Neuronal stem cell (in vitro differentiated cells): ENCODE data around the gene SNRPB.

Experiments used
- DNase-seq: peaks from one replicate; pipeline ENCODE4 v3.0.0-alpha.2; 2013; ENCODE audit warnings: low spot score
- H2AFZ ChIP-seq: one replicate; pipeline ENCODE4 v1.6.1; 2013; ENCODE audit warnings: mild to moderate bottlenecking, low read length, inconsistent platforms
- H2AK5ac ChIP-seq: 2 replicates; pipeline ENCODE4 v1.6.1; 2013; ENCODE audit warnings: low read depth, mild to moderate bottlenecking, inconsistent platforms, low read length, moderate library complexity, mixed read lengths
- H2BK120ac ChIP-seq: 2 replicates; pipeline ENCODE4 v1.6.1; 2013; ENCODE audit warnings: low read depth, mild to moderate bottlenecking, inconsistent platforms, low read length, moderate library complexity, mixed read lengths
- H2BK12ac ChIP-seq: one replicate; pipeline ENCODE4 v1.6.1; 2013; ENCODE audit warnings: low read length, inconsistent platforms
- H2BK15ac ChIP-seq: 2 replicates; pipeline ENCODE4 v1.6.1; 2013; ENCODE audit warnings: mild to moderate bottlenecking, low read length, inconsistent platforms, mixed read lengths
- H2BK5ac ChIP-seq: one replicate; pipeline ENCODE4 v1.6.1; 2013; ENCODE audit warnings: inconsistent platforms, mild to moderate bottlenecking, low read length, moderate library complexity
- H3K14ac ChIP-seq: one replicate; pipeline ENCODE4 v1.6.1; 2013; ENCODE audit warnings: low read length, inconsistent platforms
- H3K18ac ChIP-seq: 2 replicates; pipeline ENCODE4 v1.6.1; 2013; ENCODE audit warnings: low read length, inconsistent platforms
- H3K23ac ChIP-seq: 2 replicates; pipeline ENCODE4 v1.6.1; 2013; ENCODE audit warnings: low read depth, mild to moderate bottlenecking, mixed read lengths, low read length, inconsistent platforms; ENCODE audit not compliant: poor library complexity
- H3K27ac ChIP-seq: replicated peaks from 3 replicates; pipeline ENCODE4 v1.5.1; 2013; ENCODE audit warnings: low read length, inconsistent platforms
- H3K27me3 ChIP-seq, 3 experiments: 2 replicates each; pipeline ENCODE4 v1.6.1; 2013; ENCODE audit warnings: low read length in 3 of 3, mild to moderate bottlenecking in 2 of 3, inconsistent platforms in 1 of 3, low read depth in 1 of 3, mixed read lengths in 1 of 3, moderate library complexity in 1 of 3; ENCODE audit not compliant: control insufficient read depth in 3 of 3, insufficient read depth in 3 of 3
- H3K36me3 ChIP-seq, 2 donors: replicated peaks in 1 of 2; 2 replicates each; pipeline ENCODE4 v1.6.1; 2013; ENCODE audit warnings: low read length in 2 of 2; ENCODE audit not compliant: control insufficient read depth in 2 of 2, insufficient read depth in 2 of 2
- H3K4ac ChIP-seq: 2 replicates; pipeline ENCODE4 v1.6.1; 2013; ENCODE audit warnings: inconsistent platforms, mild to moderate bottlenecking, low read length, moderate library complexity
- H3K4me1 ChIP-seq, 2 donors: 1 replicate in 1 of 2; 2 replicates in 1 of 2; pipeline ENCODE4 v1.6.1; 2013; ENCODE audit warnings: low read length in 2 of 2, low read depth in 1 of 2; ENCODE audit not compliant: control insufficient read depth in 2 of 2, insufficient read depth in 1 of 2
- H3K4me2 ChIP-seq: one replicate; pipeline ENCODE4 v1.6.1; 2013; ENCODE audit warnings: mild to moderate bottlenecking, low read length, inconsistent platforms; ENCODE audit not compliant: insufficient read depth, poor library complexity, severe bottlenecking
- H3K4me3 ChIP-seq, 2 donors: 2 replicates each; pipeline ENCODE4 v1.5.1; 2013; ENCODE audit warnings: low read length in 2 of 2, mild to moderate bottlenecking in 2 of 2, inconsistent platforms in 1 of 2, moderate library complexity in 1 of 2
- H3K79me1 ChIP-seq: one replicate; pipeline ENCODE4 v1.6.1; 2013; ENCODE audit warnings: low read depth, mild to moderate bottlenecking, inconsistent platforms, low read length, moderate library complexity
- H3K9ac ChIP-seq: one replicate; pipeline ENCODE4 v1.6.1; 2013; ENCODE audit warnings: mild to moderate bottlenecking, low read depth, low read length, inconsistent platforms; ENCODE audit not compliant: poor library complexity
- H3K9me3 ChIP-seq, 2 donors: replicated peaks in 1 of 2; 2 replicates each; pipeline versions ENCODE3 to v1.6.1; 2013; ENCODE audit warnings: low read length in 2 of 2, mild to moderate bottlenecking in 2 of 2, inconsistent platforms in 1 of 2, low read depth in 1 of 2, mixed read lengths in 1 of 2, moderate library complexity in 1 of 2; ENCODE audit not compliant: control insufficient read depth in 2 of 2, insufficient read depth in 1 of 2
- H4K8ac ChIP-seq: one replicate; pipeline ENCODE4 v1.6.1; 2013; ENCODE audit warnings: low read depth, mild to moderate bottlenecking, inconsistent platforms, low read length, moderate library complexity
- H4K91ac ChIP-seq: one replicate; pipeline ENCODE4 v1.6.1; 2013; ENCODE audit warnings: low read length, low read depth, mild to moderate bottlenecking, inconsistent platforms; ENCODE audit not compliant: poor library complexity
- WGBS, 2 donors: extraction: QIAGEN DNeasy Blood & Tissue Kit; methylation state at CpG; one replicate each; pipeline ENCODE4 v1.1.7; 2013; ENCODE audit warnings: missing lambda C conversion rate in 2 of 2, mixed read lengths in 1 of 2; ENCODE audit not compliant: insufficient read length in 2 of 2, insufficient replicate concordance in 1 of 2; ENCODE audit errors: extremely low coverage in 2 of 2; 5-methylcytosine and 5-hydroxymethylcytosine counted together

SNRPB gene

DNA sequence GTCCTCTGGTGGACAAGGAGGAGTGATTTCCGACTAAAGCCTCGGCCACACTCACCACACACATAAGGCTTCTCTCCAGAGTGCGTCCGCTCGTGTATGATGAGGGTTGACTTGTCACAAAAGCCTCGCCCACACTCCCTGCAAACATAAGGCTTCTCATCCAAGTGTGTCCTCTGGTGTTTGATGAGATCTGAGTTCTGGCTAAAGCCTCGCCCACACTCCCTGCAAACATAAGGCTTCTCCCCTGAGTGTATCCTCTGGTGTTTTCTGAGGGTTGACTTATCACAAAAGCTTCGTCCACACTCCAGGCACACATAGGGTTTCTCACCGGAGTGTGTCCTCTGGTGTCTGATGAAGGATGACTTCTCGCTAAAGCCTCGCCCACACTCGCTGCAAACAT is 12.9 kb upstream of the SNRPB start:
- Histone ChIP-seq H3K27me3 (no peaks in the 10 kb centered on the region), H3K14ac (no peak overlapping the region), H3K9me3 (peaks cover 0 to 2% of the 10 kb centered on the region in 2 donors), H3K23ac (no peak overlapping the region), H2BK12ac (no peak overlapping the region), H4K91ac (no peak overlapping the region), H2BK5ac (no peak overlapping the region), H3K18ac (no peak overlapping the region), H3K79me1 (no peaks in the 10 kb centered on the region), H3K4ac (no peak overlapping the region), H3K9ac (no peak overlapping the region), H3K4me3 (no peak overlapping the region), H2BK120ac (no peak overlapping the region), H2BK15ac (no peak overlapping the region), H3K36me3 (peaks cover 19 to 74% of the 10 kb centered on the region in 2 donors), H2AK5ac (no peak overlapping the region), H3K27ac (no peak overlapping the region), H3K4me1 (no peaks in the 10 kb centered on the region), H2AFZ (no peak overlapping the region), H4K8ac (no peak overlapping the region), H3K4me2 (no peak overlapping the region)
- no peak for DNase-seq
- no CpG with 5 or more reads among the region's 12 CpGs for WGBS, 2 donors

- H3K9ac ChIP-seq, result no peak overlapping the region
- H3K27me3 ChIP-seq, result no peaks in the 10 kb centered on the region
- H3K4ac ChIP-seq, result no peak overlapping the region
- H2BK15ac ChIP-seq, result no peak overlapping the region
- H3K9me3 ChIP-seq, result no peaks in the 10 kb centered on the region
- no peak overlapping the region for H3K14ac ChIP-seq
- H3K27ac ChIP-seq, result no peak overlapping the region
- H2BK12ac ChIP-seq, result no peak overlapping the region
- H3K36me3 ChIP-seq, result peaks cover 14 to 45% of the 10 kb centered on the region in 2 donors
- H4K91ac ChIP-seq, result no peak overlapping the region
- no peak for DNase-seq
- H3K79me1 ChIP-seq, result no peaks in the 10 kb centered on the region
- no peak overlapping the region for H3K4me2 ChIP-seq
- H3K18ac ChIP-seq, result no peak overlapping the region
- no peaks in the 10 kb centered on the region for H3K4me1 ChIP-seq
- no CpG with 5 or more reads among the region's 2 CpGs for WGBS, 2 donors
- no peak overlapping the region for H2BK5ac ChIP-seq
- no peak overlapping the region for H2AK5ac ChIP-seq
- no peak overlapping the region for H3K4me3 ChIP-seq
- no peak overlapping the region for H2BK120ac ChIP-seq
- H2AFZ ChIP-seq, result no peak overlapping the region
- no peak overlapping the region for H3K23ac ChIP-seq
- H4K8ac ChIP-seq, result no peak overlapping the region
Measured at GRCh38 chr20:2480381-2480780, 9.8 kb upstream of the SNRPB start.

DNA sequence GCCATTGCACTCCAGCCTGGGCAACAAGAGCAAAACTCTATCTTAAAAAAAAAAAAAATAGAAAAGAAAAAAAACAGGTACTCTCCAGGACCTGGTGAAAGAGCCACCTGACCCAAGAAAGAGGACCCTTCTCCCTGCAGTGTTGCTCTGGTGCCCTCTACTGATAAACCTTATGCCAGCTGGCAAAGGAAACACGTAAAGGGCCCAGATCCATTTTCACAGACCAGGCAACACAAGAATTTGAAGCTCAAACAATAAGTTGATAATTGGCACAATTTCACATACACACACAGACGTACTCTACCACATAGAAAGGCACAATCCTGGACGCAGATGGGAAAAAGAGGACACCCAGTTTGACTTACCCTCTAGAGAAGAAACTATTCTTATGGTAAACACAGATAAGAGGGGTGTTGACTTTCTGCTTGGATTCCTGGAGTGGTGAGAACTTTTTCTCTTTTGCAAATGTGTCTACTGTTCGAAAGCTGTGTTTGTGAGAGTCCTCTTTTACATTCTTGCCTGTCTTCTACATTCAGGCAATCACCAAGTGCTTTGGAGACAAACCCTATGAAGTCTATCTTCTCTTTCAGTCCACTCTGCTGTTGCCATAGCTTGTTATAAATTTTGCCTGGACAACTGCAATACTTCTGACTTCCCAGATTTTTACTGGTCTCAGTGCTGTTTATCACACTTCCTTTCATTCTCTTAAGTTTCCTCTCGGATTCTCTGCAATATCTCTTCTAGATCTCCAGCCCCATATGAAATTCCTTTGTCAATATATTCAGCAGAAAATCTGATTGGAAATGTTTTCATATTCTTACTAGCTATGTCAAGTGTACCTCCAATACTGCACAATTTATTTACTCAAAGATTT is 6.4 kb upstream of the SNRPB start:
- Histone ChIP-seq H2AK5ac (no peak overlapping the region), H3K27ac (no peak overlapping the region), H2BK120ac (no peak overlapping the region), H3K4me2 (no peak overlapping the region), H3K18ac (no peak overlapping the region), H2BK12ac (no peak overlapping the region), H2AFZ (no peak overlapping the region), H3K4ac (no peak overlapping the region), H3K4me1 (no peaks in the 10 kb centered on the region), H4K8ac (no peak overlapping the region), H3K9me3 (no peaks in the 10 kb centered on the region), H3K36me3 (peaks cover 0 to 11% of the 10 kb centered on the region in 2 donors), H3K79me1 (no peaks in the 10 kb centered on the region), H3K9ac (no peak overlapping the region), H3K4me3 (no peak overlapping the region), H2BK5ac (no peak overlapping the region), H3K27me3 (no peaks in the 10 kb centered on the region), H2BK15ac (no peak overlapping the region), H4K91ac (no peak overlapping the region), H3K14ac (no peak overlapping the region), H3K23ac (no peak overlapping the region)
- WGBS, 2 donors, result no CpG with 5 or more reads among the region's 5 CpGs
- DNase-seq, result no peak

GRCh38 chr20:2475850-2476741 is 5.5 kb upstream of the SNRPB start:
- H3K36me3 ChIP-seq, result peaks cover 0 to 6% of the 10 kb centered on the region in 2 donors
- H2BK15ac ChIP-seq, result no peak overlapping the region
- H3K23ac ChIP-seq, result no peak overlapping the region
- no peak overlapping the region for H4K8ac ChIP-seq
- H3K14ac ChIP-seq, result no peak overlapping the region
- no peak overlapping the region for H3K4ac ChIP-seq
- H2AFZ ChIP-seq, result no peak overlapping the region
- no peak overlapping the region for H3K18ac ChIP-seq
- H2AK5ac ChIP-seq, result no peak overlapping the region
- no peak overlapping the region for H2BK12ac ChIP-seq
- H4K91ac ChIP-seq, result no peak overlapping the region
- H3K27ac ChIP-seq, result no peak overlapping the region
- H3K4me3 ChIP-seq, result no peak overlapping the region
- H2BK5ac ChIP-seq, result no peak overlapping the region
- H3K9ac ChIP-seq, result no peak overlapping the region
- no peaks in the 10 kb centered on the region for H3K79me1 ChIP-seq
- DNase-seq, result no peak
- no peak overlapping the region for H2BK120ac ChIP-seq
- no CpG with 5 or more reads among the region's 9 CpGs for WGBS, 2 donors
- H3K9me3 ChIP-seq, result no peaks in the 10 kb centered on the region
- H3K27me3 ChIP-seq, result no peaks in the 10 kb centered on the region
- H3K4me1 ChIP-seq, result no peaks in the 10 kb centered on the region
- no peak overlapping the region for H3K4me2 ChIP-seq
